Measurements from ENCODE around the gene ANO1.

Gene ANO1

GRCh38 chr11:70184396-70184795 lies 106.3 kb downstream of the ANO1 start:
- no peaks in the 10 kb centered on the region for H3K79me2 ChIP-seq (ENCODE audit: control insufficient read depth, low read length)
- no peaks in the 10 kb centered on the region for H3K27me3 ChIP-seq (ENCODE audit: control insufficient read depth, low read length)
- no peak overlapping the region for H3K4me2 ChIP-seq (ENCODE audit: low read length)
- H3K9me2 ChIP-seq (replicated peaks; ENCODE audit: control insufficient read depth, low read length), result no peaks in the 10 kb centered on the region
- H3K4me1 ChIP-seq (ENCODE audit: control insufficient read depth, low read length), result no peaks in the 10 kb centered on the region
- no peak overlapping the region for H3K4me3 ChIP-seq (ENCODE audit: low read length)
- no peak overlapping the region for H3K27ac ChIP-seq (ENCODE audit: low read depth, low read length)
- H3K36me3 ChIP-seq (ENCODE audit: control insufficient read depth, low read length), result no peaks in the 10 kb centered on the region
- TF ChIP-seq EZH2phosphoT487 (IDR thresholded peaks at IDR 0.05; ENCODE audit: borderline replicate concordance, low read length), result no peak
- TF ChIP-seq, protein P1, sequence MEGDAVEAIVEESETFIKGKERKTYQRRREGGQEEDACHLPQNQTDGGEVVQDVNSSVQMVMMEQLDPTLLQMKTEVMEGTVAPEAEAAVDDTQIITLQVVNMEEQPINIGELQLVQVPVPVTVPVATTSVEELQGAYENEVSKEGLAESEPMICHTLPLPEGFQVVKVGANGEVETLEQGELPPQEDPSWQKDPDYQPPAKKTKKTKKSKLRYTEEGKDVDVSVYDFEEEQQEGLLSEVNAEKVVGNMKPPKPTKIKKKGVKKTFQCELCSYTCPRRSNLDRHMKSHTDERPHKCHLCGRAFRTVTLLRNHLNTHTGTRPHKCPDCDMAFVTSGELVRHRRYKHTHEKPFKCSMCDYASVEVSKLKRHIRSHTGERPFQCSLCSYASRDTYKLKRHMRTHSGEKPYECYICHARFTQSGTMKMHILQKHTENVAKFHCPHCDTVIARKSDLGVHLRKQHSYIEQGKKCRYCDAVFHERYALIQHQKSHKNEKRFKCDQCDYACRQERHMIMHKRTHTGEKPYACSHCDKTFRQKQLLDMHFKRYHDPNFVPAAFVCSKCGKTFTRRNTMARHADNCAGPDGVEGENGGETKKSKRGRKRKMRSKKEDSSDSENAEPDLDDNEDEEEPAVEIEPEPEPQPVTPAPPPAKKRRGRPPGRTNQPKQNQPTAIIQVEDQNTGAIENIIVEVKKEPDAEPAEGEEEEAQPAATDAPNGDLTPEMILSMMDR (IDR thresholded peaks at IDR 0.05; ENCODE audit: low read depth, low read length, poor library complexity, severe bottlenecking), result no peak
- H4K20me1 ChIP-seq (ENCODE audit: control insufficient read depth, insufficient read depth, low read depth, low read length), result no peaks in the 10 kb centered on the region
- no peaks in the 10 kb centered on the region for H3F3A ChIP-seq (ENCODE audit: control insufficient read depth, insufficient read depth)
- no peaks in the 10 kb centered on the region for H3K9me3 ChIP-seq (ENCODE audit: control insufficient read depth, insufficient read depth, low read length)

- no peaks in the 10 kb centered on the region for H3K36me3 ChIP-seq (ENCODE audit: control insufficient read depth, low read length)
- no peaks in the 10 kb centered on the region for H3K27me3 ChIP-seq (ENCODE audit: control insufficient read depth, low read length)
- H4K20me1 ChIP-seq (ENCODE audit: control insufficient read depth, insufficient read depth, low read depth, low read length), result no peaks in the 10 kb centered on the region
- no peaks in the 10 kb centered on the region for H3F3A ChIP-seq (ENCODE audit: control insufficient read depth, insufficient read depth)
- no peaks in the 10 kb centered on the region for H3K9me3 ChIP-seq (ENCODE audit: control insufficient read depth, insufficient read depth, low read length)
- no peaks in the 10 kb centered on the region for H3K4me1 ChIP-seq (ENCODE audit: control insufficient read depth, low read length)
- H3K4me3 ChIP-seq (ENCODE audit: low read length), result no peak overlapping the region
- H3K9me2 ChIP-seq (replicated peaks; ENCODE audit: control insufficient read depth, low read length), result no peaks in the 10 kb centered on the region
- no peak overlapping the region for H3K27ac ChIP-seq (ENCODE audit: low read depth, low read length)
- no peak overlapping the region for H3K4me2 ChIP-seq (ENCODE audit: low read length)
- TF ChIP-seq, protein P1 (IDR thresholded peaks at IDR 0.05; ENCODE audit: low read depth, low read length, poor library complexity, severe bottlenecking), result no peak
- no peak for TF ChIP-seq EZH2phosphoT487 (IDR thresholded peaks at IDR 0.05; ENCODE audit: borderline replicate concordance, low read length)
- no peaks in the 10 kb centered on the region for H3K79me2 ChIP-seq (ENCODE audit: control insufficient read depth, low read length)
Observed at GRCh38 chr11:70185348-70186055, 107.4 kb downstream of the ANO1 start.

GRCh38 chr11:70186420-70186819 lies 108.3 kb downstream of the ANO1 start:
- TF ChIP-seq, protein P1 (IDR thresholded peaks at IDR 0.05; ENCODE audit: low read depth, low read length, poor library complexity, severe bottlenecking), result no peak
- no peak for TF ChIP-seq EZH2phosphoT487 (IDR thresholded peaks at IDR 0.05; ENCODE audit: borderline replicate concordance, low read length)
- Histone ChIP-seq H3K4me3 (ENCODE audit: low read length) (no peak overlapping the region), H4K20me1 (ENCODE audit: control insufficient read depth, insufficient read depth, low read depth, low read length) (no peaks in the 10 kb centered on the region), H3F3A (ENCODE audit: control insufficient read depth, insufficient read depth) (no peaks in the 10 kb centered on the region), H3K36me3 (ENCODE audit: control insufficient read depth, low read length) (no peaks in the 10 kb centered on the region), H3K79me2 (ENCODE audit: control insufficient read depth, low read length) (no peaks in the 10 kb centered on the region), H3K27ac (ENCODE audit: low read depth, low read length) (no peak overlapping the region), H3K9me2 (replicated peaks; ENCODE audit: control insufficient read depth, low read length) (no peaks in the 10 kb centered on the region), H3K4me1 (ENCODE audit: control insufficient read depth, low read length) (no peaks in the 10 kb centered on the region), H3K27me3 (ENCODE audit: control insufficient read depth, low read length) (no peaks in the 10 kb centered on the region), H3K4me2 (ENCODE audit: low read length) (no peak overlapping the region), H3K9me3 (ENCODE audit: control insufficient read depth, insufficient read depth, low read length) (no peaks in the 10 kb centered on the region)
